Lung (tissue), 12 donors: Measurements from ENCODE around the gene PRKD1. TPM values are rescaled to one million over a fixed set of nuclear protein-coding genes. Genes with fewer than 3 reads are reported as not detected.

Source experiments
- ATAC-seq: fragments of 200-7000 bp; cut with Tn5 transposase; one replicate; pipeline ENCODE4 v1.9.1; 2020; ENCODE audit warnings: moderate number of reproducible peaks; ENCODE audit not compliant: insufficient read depth, low FRiP score
- DNase-seq, 3 donors: peaks; one replicate each; pipeline ENCODE4 v3.0.0-alpha.2; 2013 to 2017
- H3K27ac ChIP-seq, 2 donors: one replicate each; pipeline ENCODE4 v1.5.1; 2013; ENCODE audit warnings: mild to moderate bottlenecking in 2 of 2, moderate library complexity in 2 of 2, control low read depth in 1 of 2, inconsistent platforms in 1 of 2, low read depth in 1 of 2, low read length in 1 of 2
- H3K27me3 ChIP-seq, 3 donors: one replicate each; pipeline ENCODE4 v1.5.1; 2013; ENCODE audit warnings: low read length in 2 of 3; ENCODE audit not compliant: control insufficient read depth in 3 of 3, insufficient read depth in 3 of 3
- H3K36me3 ChIP-seq, 4 donors: one replicate each; pipeline ENCODE4 v1.5.1; 2013; ENCODE audit warnings: low read length in 4 of 4, mild to moderate bottlenecking in 1 of 4, moderate library complexity in 1 of 4; ENCODE audit not compliant: control insufficient read depth in 4 of 4, insufficient read depth in 4 of 4
- H3K4me1 ChIP-seq, 5 donors: one replicate each; pipeline ENCODE4 v1.5.1; 2013; ENCODE audit warnings: low read length in 5 of 5, mild to moderate bottlenecking in 2 of 5, moderate library complexity in 1 of 5; ENCODE audit not compliant: control insufficient read depth in 5 of 5, insufficient read depth in 5 of 5
- H3K4me3 ChIP-seq: one replicate; pipeline ENCODE4 v1.5.1; 2013; ENCODE audit warnings: mild to moderate bottlenecking, control low read depth, moderate library complexity
- H3K9ac ChIP-seq, 2 donors: one replicate each; pipeline ENCODE4 v1.5.1; 2013; ENCODE audit warnings: low read length in 2 of 2, control low read depth in 1 of 2; ENCODE audit not compliant: insufficient read depth in 1 of 2
- H3K9me3 ChIP-seq, 4 donors: one replicate each; pipeline ENCODE4 v1.5.1; 2013; ENCODE audit warnings: low read length in 3 of 4, mild to moderate bottlenecking in 1 of 4, moderate library complexity in 1 of 4; ENCODE audit not compliant: control insufficient read depth in 4 of 4, insufficient read depth in 3 of 4
- WGBS, 2 donors: extraction: QIAGEN DNeasy Blood & Tissue Kit; methylation state at CpG; one replicate each; pipeline ENCODE4 v1.1.7; 2013; 5-methylcytosine and 5-hydroxymethylcytosine counted together
- polyA plus RNA-seq, 2 donors: library from polyadenylated mRNA; stranded (reverse); fragments of 200-250 nt; gene quantifications; one replicate each; pipeline ENCODE4 v1.2.1, GENCODE V29; 2013
- total RNA-seq, 2 donors: library from RNA; depleted of rRNA in 1 of 2; stranded (reverse); fragments of >200 nt in 1 of 2; gene quantifications; one replicate each; pipeline ENCODE4 v1.2.1, GENCODE V29; 2014 to 2021
- TF ChIP-seq, protein P1 (sequence below): IDR thresholded peaks from 2 replicates; pipeline ENCODE4 v1.5.1; 2012; ENCODE audit warnings: mild to moderate bottlenecking; ENCODE audit errors: control extremely low read depth, extremely low read depth
- donor health status: control.
- donor health status: control.
- donor health status: Bipolar disorder and iron deficiency.
- donor health status: healthy.
- donor health status: DM: yes; HTN: yes; CAD: no.

Gene PRKD1
- total and polyA plus RNA-seq, 4 donors: 4.0 to 20.9 (median 11.2) TPM

- 93 to 95% methylated on average over 1 of the region's 1 CpG for WGBS, 2 donors
- H3K27ac ChIP-seq: no peak overlapping the region
- no peak for ATAC-seq
These were observed 171.6 kb downstream of the PRKD1 start for GRCh38 chr14:29756019-29756385.

GRCh38 chr14:29755311-29756018 lies 172.2 kb downstream of the PRKD1 start:
- Histone ChIP-seq H3K4me1 (peaks cover 0 to 4% (median 0%) of the 10 kb centered on the region in 5 donors), H3K4me3 (no peak overlapping the region), H3K9me3 (no peaks in the 10 kb centered on the region), H3K27me3 (no peaks in the 10 kb centered on the region), H3K36me3 (no peaks in the 10 kb centered on the region), H3K27ac (no peak overlapping the region), H3K9ac (no peak overlapping the region)
- WGBS, 2 donors: 63 to 74% methylated on average over 4 of the region's 4 CpGs
- ATAC-seq (no peak), DNase-seq (no peak)
- TF ChIP-seq, protein P1, sequence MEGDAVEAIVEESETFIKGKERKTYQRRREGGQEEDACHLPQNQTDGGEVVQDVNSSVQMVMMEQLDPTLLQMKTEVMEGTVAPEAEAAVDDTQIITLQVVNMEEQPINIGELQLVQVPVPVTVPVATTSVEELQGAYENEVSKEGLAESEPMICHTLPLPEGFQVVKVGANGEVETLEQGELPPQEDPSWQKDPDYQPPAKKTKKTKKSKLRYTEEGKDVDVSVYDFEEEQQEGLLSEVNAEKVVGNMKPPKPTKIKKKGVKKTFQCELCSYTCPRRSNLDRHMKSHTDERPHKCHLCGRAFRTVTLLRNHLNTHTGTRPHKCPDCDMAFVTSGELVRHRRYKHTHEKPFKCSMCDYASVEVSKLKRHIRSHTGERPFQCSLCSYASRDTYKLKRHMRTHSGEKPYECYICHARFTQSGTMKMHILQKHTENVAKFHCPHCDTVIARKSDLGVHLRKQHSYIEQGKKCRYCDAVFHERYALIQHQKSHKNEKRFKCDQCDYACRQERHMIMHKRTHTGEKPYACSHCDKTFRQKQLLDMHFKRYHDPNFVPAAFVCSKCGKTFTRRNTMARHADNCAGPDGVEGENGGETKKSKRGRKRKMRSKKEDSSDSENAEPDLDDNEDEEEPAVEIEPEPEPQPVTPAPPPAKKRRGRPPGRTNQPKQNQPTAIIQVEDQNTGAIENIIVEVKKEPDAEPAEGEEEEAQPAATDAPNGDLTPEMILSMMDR: no peak

More at GRCh38 chr14:29756019-29756385, 171.6 kb downstream of the PRKD1 start:
- Histone ChIP-seq H3K4me3 (no peak overlapping the region), H3K9me3 (no peaks in the 10 kb centered on the region), H3K4me1 (peaks cover 0 to 4% (median 0%) of the 10 kb centered on the region in 5 donors), H3K27me3 (no peaks in the 10 kb centered on the region), H3K9ac (no peak overlapping the region), H3K36me3 (no peaks in the 10 kb centered on the region)
- no peak for DNase-seq
- TF ChIP-seq, protein P1: no peak

DNA sequence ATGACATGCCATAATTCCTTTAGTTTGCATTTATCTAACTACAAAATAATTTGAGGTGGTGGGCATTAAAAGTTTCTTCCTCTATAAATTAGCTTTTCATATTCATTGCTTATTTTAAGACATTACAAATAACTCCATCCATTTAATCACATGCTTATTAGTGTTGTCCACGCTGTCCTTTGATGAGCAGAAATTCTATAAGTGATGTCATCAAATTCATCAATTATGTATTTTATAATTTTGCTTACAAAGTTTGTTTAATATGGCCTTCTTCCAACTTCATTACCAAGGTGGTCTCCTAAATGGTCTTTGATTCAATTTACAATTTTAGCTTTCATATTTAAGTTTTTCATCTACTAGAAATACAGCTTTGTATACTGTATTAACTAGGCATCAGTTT lies 173.5 kb downstream of the PRKD1 start:
- H3K9me3 ChIP-seq: no peaks in the 10 kb centered on the region
- no peaks in the 10 kb centered on the region for H3K36me3 ChIP-seq
- H3K4me3 ChIP-seq: no peak overlapping the region
- TF ChIP-seq, protein P1: no peak
- WGBS, 2 donors: 45 to 91% methylated on average over 1 of the region's 1 CpG
- H3K9ac ChIP-seq: no peak overlapping the region
- no peak for DNase-seq
- no peak overlapping the region for H3K27ac ChIP-seq
- no peak for ATAC-seq
- H3K4me1 ChIP-seq: peaks cover 0 to 5% (median 0%) of the 10 kb centered on the region in 5 donors
- no peaks in the 10 kb centered on the region for H3K27me3 ChIP-seq
